Middle frontal gyrus (tissue), 1 donor: ENCODE data around the gene BDH2.
A peak's percentile ranks its signal among the peaks of the same experiment; 100 is the strongest.

Source experiments
- DNase-seq: peaks from one replicate; pipeline ENCODE4 v3.0.0-alpha.2; 2015; ENCODE audit warnings: low spot score; ENCODE audit errors: extremely low spot score

The BDH2 gene

DNA sequence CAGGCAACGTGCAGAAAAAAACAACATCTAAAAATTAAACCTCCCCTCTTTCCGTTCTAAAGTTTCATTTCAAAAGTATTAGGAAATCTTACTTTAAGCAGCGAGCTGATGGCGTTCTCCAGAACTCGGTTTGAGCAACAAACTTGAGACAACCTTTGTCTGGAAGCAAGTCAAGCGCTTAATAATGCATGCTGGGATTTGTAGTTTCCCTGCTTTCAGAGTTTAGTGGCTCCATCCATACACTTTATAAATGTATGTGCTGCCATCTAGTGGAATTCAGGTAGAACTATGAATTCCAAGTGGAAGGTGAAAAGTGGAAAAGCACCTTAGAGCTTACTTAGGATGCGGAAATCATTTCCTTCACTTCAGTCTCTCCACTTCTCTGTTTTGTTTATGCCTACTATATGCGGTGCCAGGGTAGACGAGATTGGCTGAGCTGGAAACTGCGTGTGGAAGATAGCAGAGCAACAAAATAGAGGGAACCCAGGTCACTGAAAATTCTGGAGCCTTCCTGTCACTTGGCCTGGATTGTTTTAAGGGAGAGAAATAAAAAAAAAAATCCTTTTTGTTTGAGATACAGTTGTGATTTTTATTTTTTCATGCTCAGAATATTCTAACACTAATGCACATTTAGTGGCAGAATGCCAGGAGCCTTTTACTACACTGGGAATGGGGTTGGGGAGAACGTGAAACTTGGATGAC lies at the start of gene BDH2:
BDH2 (minus strand) TSS at position 144 of the 702 bp plus-strand sequence. CDS start 3,580 bp downstream, outside the sequence.
- peak; percentile 75 for DNase-seq

GRCh38 chr4:103144926-103145325 lies 45.3 kb upstream of the BDH2 start:
- no peak for DNase-seq

- DNase-seq: no peak
Observed at GRCh38 chr4:103137446-103137827, 37.8 kb upstream of the BDH2 start.

GRCh38 chr4:103136671-103137445 lies 37.2 kb upstream of the BDH2 start:
- no peak for DNase-seq

GRCh38 chr4:103129174-103129573 lies 29.5 kb upstream of the BDH2 start:
- DNase-seq: no peak

GRCh38 chr4:103126126-103126525 lies 26.5 kb upstream of the BDH2 start:
- no peak for DNase-seq

GRCh38 chr4:103123114-103123513 lies 23.5 kb upstream of the BDH2 start:
- no peak for DNase-seq

DNA sequence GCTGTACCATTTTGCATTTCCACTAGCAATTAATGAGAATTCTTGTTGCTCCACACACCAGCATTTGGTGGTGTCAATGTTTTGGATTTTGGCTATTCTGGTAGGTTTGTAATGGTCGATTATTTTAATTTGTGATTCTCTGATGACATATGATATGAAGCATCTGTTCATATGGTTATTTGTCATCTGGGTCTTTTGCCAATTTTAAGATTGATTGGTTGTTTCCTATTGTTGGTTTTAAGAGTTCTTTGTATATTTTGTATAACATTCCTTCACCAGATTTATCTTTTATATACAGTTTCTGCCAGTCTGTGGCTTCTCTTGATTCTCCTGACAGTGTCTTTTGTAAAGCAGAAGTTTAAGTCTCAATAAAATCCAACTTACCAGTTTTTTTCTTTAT lies 18.5 kb upstream of the BDH2 start:
- no peak for DNase-seq

- no peak for DNase-seq
Observed at GRCh38 chr4:103111598-103111997, 12.0 kb upstream of the BDH2 start.

- no peak for DNase-seq
Observed at GRCh38 chr4:103108542-103108941, 8.9 kb upstream of the BDH2 start.

DNA sequence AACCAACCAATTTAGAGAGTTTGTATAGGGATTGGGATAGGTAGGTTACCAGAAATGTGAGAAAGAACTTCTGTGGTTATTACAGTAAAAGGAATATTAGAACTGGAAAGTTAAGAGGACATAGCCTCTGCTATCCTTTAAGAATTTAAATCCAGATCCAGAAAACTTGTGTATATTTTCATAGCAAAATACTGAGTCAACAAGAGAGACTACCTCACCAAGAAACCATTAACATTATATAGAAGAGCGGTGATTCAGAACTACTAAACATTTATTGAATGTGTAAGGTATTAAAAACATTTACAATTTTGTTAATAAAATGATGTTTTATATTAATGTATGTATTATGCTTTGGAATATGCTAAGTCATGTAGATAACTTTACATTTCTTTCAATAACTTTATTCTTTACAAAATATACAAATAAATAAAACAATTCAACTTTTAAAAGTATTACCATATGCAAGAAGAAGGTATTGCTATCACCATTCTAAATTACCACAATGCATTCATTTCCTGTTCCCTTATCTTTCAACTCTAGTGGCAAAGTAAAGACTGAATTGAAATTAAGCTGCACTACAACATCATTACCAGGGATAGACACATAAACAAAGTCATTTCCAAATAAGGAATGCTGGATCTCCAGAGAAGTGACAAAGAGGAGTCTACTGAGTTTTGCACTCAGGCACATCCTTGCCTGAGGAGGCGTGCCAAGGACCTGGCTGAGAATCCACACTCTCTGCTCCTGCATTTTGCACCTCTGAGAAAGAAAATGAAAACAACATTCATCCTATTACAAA lies 6.1 kb upstream of the BDH2 start:
- DNase-seq: no peak

DNA sequence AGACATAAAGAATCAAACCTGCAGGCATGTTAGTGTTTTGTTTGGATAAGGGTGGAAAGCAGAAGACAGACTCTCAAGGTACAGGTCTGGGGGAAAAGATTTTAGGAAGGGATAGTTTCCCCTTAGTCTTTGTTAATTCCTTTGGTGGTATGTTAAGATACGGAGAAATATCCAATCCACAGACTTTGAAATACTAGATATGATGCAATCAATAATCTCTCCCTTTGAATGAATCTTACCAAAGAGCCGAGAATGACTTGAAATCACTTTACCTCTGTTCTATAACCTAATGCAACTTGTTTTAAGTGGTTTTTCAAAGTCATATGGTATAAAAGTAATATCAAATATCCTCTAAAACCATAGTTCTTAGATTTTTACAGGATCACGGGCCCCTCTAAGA lies 5.3 kb upstream of the BDH2 start:
- no peak for DNase-seq

DNA sequence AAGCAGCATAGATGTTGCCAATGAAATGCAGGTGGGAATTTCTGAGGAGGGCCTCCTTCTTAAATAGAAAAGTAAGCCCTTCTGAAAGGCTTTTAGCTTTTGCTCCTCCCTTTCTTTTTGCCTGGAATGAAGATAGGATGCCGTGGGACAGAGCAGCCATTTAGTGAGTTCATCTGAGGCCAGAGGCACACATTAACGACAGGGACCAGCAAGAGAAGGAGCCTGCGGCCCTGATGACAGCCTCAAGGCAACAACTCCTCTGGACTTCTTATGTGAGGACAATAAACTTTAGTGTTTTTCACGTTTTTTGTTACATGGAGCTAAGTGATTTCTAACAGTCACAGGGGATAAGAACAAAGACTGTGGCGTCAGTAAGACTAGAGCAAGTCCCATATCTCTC lies 1.1 kb upstream of the BDH2 start:
- no peak for DNase-seq

DNA sequence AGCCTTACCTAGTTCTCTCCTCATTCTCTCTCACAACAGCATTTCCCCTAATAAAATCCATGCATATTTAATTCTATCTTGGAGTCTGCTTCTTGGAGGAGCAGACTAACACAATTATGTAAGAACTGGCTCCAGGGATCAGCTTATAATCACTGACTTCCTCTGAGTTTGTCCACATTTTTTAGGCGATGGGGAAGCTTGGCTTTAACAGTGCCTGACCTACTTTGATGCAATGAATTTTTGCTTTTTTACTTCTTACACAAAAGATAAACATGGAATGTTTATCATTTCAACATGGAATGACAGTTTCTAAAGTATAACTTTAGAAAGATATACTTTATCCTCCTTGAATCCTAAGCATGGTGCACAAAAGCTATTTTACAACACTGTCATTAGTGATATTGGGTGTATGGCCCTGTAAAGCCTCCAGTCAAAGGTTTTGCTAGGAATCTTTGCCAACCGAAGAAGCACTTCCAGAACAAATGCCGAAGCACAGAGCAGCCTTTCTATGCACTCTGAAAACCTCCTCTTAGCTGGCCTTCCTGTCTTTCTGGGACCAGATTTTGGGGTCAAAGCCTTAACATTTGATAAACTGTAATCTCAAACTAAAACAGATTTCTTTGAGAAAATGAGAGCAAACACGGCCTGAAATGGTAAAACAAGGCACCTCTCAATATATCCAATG lies 736 bp downstream of the BDH2 start:
- DNase-seq: no peak

GRCh38 chr4:103098341-103098740 lies 1.3 kb downstream of the BDH2 start:
- DNase-seq: no peak

DNA sequence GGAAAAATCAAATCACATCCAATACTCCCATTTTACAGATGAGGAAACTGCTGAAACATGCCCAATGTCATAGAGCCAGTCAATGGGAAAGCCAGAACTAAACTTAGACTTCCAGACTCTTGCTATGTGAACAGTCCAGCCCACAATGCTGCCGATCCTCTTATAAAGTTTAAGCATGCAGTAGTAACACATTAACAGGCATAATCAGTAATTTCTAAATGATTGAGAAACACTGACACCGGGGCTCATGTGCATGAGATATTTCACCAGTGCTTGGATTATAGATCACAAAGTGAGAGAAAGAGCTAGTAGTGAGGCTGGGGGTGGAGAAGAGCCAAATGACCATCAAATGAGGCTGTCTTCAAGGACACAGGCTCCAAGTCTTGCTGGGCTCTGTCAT lies 2.5 kb downstream of the BDH2 start:
- no peak for DNase-seq

DNA sequence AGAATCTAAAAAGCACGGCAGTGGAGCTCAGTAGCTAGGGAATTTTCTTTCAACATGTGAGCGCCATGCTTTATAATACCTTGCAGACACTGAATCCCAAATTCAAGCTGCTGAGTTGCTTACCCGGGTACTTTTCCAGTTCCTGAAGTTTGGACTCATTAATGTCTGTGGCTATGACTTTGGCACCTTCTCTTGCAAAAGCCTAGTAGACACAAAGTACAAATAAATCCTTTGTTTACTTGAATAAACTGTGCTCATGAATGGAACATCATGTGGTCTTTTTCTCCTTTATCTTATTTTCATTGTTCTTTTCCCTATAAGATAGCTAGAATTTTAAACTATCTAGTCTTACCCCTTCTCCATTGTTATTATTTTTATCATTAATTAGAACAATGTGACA lies 4.6 kb downstream of the BDH2 start:
- no peak for DNase-seq

- DNase-seq: no peak
Observed at GRCh38 chr4:103092245-103092644, 7.4 kb downstream of the BDH2 start.

GRCh38 chr4:103091601-103092223 lies 7.9 kb downstream of the BDH2 start:
- peak; percentile 69 for DNase-seq

GRCh38 chr4:103089481-103089880 lies 10.2 kb downstream of the BDH2 start:
- DNase-seq: no peak

DNA sequence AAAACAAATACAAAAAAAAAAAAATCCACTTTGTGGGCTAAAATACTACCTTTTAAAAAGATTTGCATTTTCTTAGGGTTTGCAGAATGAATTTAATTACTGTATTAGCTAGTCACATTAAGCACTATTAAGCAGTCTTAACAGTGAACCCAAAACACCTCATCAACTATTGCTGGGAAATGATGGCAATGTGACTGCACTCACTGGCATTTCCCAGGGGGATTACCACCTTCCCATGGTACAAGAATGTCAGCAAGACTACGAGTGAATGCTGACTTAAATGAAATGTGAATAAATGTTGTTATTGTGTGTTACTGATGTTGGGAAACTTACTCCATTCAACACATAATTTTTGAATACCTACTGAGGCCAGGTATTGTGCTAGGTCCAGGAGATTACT lies 13.1 kb downstream of the BDH2 start:
- DNase-seq: no peak
